MM.1S (cell line): ENCODE results near the gene SLC17A9.

Experiments used
- EZH2 ChIP-seq: fragments of 300-600 bp; sonication (generic); optimal IDR thresholded peaks from 2 replicates; pipeline ENCODE3; 2017; ENCODE audit warnings: low read depth, mild to moderate bottlenecking, antibody characterized with exemption, low read length, mixed read lengths
- EZH2phosphoT487 ChIP-seq: fragments of 300-600 bp; sonication (generic); IDR thresholded peaks from 2 replicates; pipeline ENCODE4 v1.6.1; 2018; ENCODE audit warnings: antibody characterized with exemption, low read length
- TF ChIP-seq, protein P1 (sequence below): fragments of 300-600 bp; sonication (generic); IDR thresholded peaks from 2 replicates; pipeline ENCODE4 v1.5.1; 2016; ENCODE audit warnings: antibody characterized with exemption, low read length, mixed read lengths

DNA sequence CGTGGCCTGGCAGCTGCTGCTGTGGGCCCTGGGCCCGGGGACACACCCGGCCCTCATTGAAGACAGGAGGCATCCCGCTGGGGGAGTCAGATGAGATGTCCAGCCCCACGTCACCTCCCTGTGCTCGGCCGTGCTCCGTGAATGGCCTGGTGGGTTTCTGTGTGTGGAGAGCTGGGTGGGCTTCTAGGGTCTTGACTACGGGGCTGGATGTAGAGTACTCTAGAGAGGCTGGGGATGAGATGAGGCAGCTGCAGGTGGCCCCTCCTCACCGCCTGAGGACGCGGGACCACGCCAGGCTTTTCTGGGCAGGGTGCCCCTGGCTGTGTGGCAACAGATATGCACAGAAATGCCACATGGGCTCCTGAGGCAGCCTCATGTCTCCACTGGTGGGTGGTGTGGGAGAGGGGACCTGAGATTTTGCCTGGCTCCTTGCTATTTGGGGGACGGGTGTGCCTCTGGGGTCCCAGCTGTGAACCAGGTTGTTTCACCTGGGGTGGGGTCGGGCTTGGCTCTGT lies 62.7 kb downstream of the SLC17A9 start:
- TF ChIP-seq, protein P1, sequence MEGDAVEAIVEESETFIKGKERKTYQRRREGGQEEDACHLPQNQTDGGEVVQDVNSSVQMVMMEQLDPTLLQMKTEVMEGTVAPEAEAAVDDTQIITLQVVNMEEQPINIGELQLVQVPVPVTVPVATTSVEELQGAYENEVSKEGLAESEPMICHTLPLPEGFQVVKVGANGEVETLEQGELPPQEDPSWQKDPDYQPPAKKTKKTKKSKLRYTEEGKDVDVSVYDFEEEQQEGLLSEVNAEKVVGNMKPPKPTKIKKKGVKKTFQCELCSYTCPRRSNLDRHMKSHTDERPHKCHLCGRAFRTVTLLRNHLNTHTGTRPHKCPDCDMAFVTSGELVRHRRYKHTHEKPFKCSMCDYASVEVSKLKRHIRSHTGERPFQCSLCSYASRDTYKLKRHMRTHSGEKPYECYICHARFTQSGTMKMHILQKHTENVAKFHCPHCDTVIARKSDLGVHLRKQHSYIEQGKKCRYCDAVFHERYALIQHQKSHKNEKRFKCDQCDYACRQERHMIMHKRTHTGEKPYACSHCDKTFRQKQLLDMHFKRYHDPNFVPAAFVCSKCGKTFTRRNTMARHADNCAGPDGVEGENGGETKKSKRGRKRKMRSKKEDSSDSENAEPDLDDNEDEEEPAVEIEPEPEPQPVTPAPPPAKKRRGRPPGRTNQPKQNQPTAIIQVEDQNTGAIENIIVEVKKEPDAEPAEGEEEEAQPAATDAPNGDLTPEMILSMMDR: no peak
- no peak for TF ChIP-seq EZH2
- TF ChIP-seq EZH2phosphoT487: no peak
